ENCODE results near the gene VPS13D.
A peak's percentile ranks its signal among the peaks of the same experiment; 100 is the strongest.

Gene VPS13D

GRCh38 chr1:12406211-12407021 lies 176.6 kb downstream of the VPS13D start:
- DNase-seq: peak; percentile 67

- peak; percentile 65 for DNase-seq
Observed at GRCh38 chr1:12407050-12407961, 177.5 kb downstream of the VPS13D start.

GRCh38 chr1:12407962-12408454 lies 178.2 kb downstream of the VPS13D start:
- no peak for DNase-seq

GRCh38 chr1:12408662-12409061 lies 178.8 kb downstream of the VPS13D start:
- no peak for DNase-seq

GRCh38 chr1:12409681-12410080 lies 179.9 kb downstream of the VPS13D start:
- DNase-seq: no peak

GRCh38 chr1:12410351-12410750 lies 180.5 kb downstream of the VPS13D start:
- no peak for DNase-seq

- DNase-seq: no peak
Observed at GRCh38 chr1:12411098-12411497, 181.3 kb downstream of the VPS13D start.

GRCh38 chr1:12411747-12412146 lies 181.9 kb downstream of the VPS13D start:
- DNase-seq: no peak

GRCh38 chr1:12412439-12412838 lies 182.6 kb downstream of the VPS13D start:
- DNase-seq: no peak

- no peak for DNase-seq
Observed at GRCh38 chr1:12413664-12414410, 184.0 kb downstream of the VPS13D start.

GRCh38 chr1:12414444-12415018 lies 184.7 kb downstream of the VPS13D start:
- DNase-seq: no peak

GRCh38 chr1:12415038-12415466 lies 185.2 kb downstream of the VPS13D start:
- DNase-seq: no peak

GRCh38 chr1:12416101-12416500 lies 186.3 kb downstream of the VPS13D start:
- no peak for DNase-seq

GRCh38 chr1:12416744-12417143 lies 186.9 kb downstream of the VPS13D start:
- DNase-seq: no peak

- DNase-seq: no peak
Observed at GRCh38 chr1:12417389-12417788, 187.6 kb downstream of the VPS13D start.

GRCh38 chr1:12420171-12420570 lies 190.3 kb downstream of the VPS13D start:
- DNase-seq: no peak

- no peak for DNase-seq
Observed at GRCh38 chr1:12422488-12422887, 192.7 kb downstream of the VPS13D start.

- DNase-seq: peak; percentile 77
Observed at GRCh38 chr1:12424087-12424529, 194.3 kb downstream of the VPS13D start.

- no peak for DNase-seq
Observed at GRCh38 chr1:12424793-12425192, 195.0 kb downstream of the VPS13D start.

- peak; percentile 72 for DNase-seq
Observed at GRCh38 chr1:12426030-12426429, 196.2 kb downstream of the VPS13D start.

- DNase-seq: no peak
Observed at GRCh38 chr1:12428334-12428733, 198.5 kb downstream of the VPS13D start.

GRCh38 chr1:12430525-12430924 lies 200.7 kb downstream of the VPS13D start:
- DNase-seq: no peak
